GM18508 (cell line): ENCODE measurements around the gene TRPM1.

Experiments
- ATAC-seq: cut with Tn5 transposase; IDR thresholded peaks from one replicate; pipeline ENCODE4 v1.9.1; 2021; ENCODE audit warnings: moderate number of reproducible peaks; ENCODE audit not compliant: insufficient read depth, unreplicated experiment

The TRPM1 gene

GRCh38 chr15:31058236-31058962 lies 43.1 kb downstream of the TRPM1 start:
- no peak for ATAC-seq

DNA sequence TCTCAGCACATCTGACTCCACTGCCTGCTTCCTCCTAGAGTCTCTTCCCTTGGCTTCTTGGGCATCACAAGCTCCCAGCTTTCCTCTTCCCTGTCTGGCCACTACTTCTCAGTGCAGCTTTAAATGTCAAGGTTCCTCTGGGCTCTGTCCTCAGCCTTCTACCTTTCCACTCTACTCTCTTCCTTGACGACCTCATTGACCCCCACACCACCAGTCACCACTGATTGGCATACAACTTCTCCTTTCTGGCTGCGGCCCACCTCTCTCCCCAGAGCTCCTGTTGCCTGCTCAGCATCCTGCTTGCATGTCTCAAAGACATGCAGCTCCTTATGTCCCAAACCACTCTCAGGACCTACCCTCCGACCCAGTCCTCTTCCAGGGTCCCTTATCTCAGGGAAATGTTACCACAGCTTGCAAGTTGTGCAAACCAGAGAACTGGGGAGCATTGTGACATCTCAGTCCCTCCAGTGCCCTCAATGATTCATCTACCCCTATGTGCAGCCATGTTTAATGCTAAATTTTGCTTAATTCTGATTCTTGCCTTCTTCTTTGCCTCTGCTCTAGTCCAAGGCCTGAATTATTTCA lies 49.9 kb downstream of the TRPM1 start:
- no peak for ATAC-seq

- no peak for ATAC-seq
These were observed 50.6 kb downstream of the TRPM1 start for GRCh38 chr15:31050953-31051352.

DNA sequence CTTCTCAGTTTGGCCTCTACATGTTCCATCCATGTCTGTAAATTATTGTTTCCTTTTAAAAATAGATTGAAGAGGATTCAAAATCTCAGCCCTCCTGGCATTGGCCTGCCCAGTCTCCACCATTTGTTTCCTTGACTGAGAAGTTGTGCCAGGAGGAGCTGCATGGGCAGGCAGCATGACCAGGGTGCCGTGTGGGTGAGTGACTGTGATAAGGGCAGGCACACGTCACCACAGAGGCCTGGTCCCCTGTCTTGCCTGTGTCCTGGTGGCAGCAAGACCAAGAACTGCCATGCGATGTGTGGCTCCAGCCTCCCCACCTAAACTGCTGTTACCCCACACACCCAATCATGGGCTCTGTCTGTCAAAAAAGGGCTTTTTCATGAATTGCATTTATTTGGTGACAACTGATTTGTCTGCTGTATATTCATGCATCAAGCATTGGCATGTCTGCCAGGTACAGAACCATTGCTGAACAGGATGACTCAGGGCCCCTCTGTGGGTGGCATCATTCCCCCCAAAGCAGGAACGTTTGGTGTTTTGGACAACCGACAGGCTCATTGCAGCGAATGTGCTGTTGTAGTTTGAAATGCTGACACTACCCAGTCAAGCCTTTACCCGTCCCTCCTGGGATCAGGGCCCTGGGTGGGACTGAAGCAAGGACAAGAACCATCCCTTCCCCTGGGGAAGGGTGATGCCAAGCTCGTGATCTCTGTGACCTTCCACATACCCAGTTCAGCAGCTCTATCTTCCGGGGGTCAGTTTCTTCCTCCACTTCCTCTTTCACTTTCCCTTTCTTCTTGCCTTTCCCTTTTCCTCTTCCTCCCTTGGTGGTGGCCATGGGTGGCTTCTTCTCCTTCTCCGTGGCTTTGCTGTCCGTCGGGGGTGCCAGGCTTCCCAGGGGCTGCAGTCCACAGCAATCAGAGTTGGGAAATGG lies 51.6 kb downstream of the TRPM1 start:
- ATAC-seq = no peak

GRCh38 chr15:31049111-31049510 lies 52.4 kb downstream of the TRPM1 start:
- ATAC-seq = no peak

GRCh38 chr15:31047437-31047836 lies 54.1 kb downstream of the TRPM1 start:
- no peak for ATAC-seq

GRCh38 chr15:31046759-31047359 lies 54.7 kb downstream of the TRPM1 start:
- no peak for ATAC-seq

- ATAC-seq = no peak
These were observed 55.9 kb downstream of the TRPM1 start for GRCh38 chr15:31045606-31046005.

DNA sequence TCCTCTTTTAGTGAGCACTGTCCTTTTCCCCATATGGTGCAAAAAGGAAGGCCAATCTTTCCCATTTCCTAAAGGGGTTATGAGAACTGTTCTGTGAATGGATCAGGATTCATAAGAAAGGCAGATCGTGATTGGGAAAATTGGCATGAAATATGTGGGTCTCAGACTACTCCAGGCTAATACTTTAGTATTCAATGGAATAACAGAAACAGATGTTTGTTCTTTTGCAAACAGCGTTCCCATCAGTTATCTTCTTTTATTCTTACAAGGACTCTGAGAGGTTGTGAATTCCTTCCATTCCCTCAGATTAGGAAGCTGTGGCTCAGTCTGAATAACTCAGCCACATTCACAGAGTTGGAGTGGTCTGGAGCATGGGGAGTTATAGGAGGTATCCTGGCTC lies 58.8 kb downstream of the TRPM1 start:
- no peak for ATAC-seq

DNA sequence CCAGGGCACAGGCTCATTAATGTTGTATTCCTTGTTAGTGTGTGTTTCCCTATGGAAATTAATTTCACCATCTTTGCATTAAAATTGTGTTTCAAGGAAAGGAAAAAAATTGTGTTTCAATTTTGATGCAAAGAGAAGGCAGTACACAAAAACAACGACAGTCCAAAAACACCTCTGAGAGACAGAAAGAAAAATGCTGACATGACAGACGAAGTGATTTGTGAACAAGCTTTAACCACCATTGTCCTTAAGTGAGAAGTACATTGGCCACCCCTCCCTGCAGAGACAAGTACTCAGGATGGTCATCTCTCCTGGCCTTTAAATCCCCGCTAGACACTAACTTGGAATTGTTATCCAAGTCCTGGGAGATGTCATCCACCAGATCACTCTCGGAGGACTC lies 59.9 kb downstream of the TRPM1 start:
- ATAC-seq = no peak

DNA sequence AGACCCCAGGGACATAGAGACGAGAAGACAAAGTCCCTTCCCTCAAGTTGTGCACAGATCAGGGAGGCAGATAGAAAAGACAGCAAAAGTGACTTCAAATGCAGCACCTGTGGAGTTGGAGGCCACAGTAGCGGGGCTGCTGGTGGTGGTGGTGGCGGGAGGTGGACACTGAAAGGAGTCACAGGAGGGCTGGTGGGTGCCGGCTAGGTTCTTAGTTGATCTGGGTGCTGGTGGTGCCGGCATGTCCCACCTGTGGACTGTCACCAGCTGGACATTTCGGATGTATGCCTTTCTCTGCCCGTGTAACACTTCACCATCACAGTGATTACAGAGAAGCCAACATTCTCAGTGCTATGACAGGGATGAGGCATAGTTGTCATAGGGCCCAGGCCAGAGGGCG lies 60.9 kb downstream of the TRPM1 start:
- ATAC-seq = no peak

DNA sequence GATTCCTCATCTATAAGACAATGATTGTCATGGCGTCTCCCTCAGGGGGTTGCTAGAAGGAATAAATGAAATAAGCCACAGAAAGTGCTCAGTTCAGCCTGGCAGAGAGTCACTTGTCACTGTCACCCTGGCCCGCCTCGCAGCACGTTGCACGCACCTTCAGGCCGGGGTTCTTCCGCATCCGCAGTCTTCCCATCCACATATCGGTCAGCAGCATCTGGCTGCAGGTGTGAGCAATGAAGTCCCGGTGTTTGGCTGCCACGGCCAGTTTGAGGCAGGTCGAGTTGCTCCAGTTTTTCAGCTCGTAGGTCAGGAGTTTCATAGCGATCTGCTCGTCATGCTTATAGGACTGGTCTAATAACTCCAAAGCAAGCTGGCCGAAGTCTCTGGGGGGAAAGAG lies 61.6 kb downstream of the TRPM1 start:
- ATAC-seq = no peak

DNA sequence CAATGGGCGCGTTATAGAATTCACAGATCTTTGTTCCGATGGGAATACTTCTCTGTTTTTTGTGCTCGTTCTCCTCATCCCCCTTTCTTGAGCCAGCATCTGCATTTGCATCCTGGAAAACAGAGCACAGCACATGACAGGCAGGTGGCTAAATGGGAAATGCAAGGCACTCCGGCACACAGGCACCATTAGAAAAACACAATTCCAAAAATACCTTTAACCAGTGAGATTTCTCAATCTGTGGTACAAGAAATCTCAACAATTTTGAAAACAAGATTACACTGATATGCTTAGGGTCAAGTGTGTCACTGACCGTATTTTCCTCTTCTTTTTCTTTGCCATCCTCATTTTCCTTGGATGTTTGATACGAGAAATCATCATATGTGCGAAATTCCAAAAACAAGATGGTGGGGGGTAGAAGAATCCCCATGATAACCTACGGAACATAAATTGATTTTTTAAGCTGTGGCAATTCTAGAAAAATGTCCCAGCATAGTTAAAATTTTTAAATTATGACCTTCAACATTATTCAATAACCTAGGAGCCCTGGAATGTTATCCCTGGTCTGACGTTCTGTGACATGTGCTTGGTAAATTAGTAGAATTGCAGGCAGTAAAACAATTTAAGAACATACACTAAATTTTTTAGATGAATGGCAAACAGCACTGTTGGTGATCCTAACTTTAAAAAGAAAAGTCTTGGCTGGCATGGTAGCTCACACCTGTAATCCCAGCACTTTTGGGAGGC lies 63.6 kb downstream of the TRPM1 start:
- ATAC-seq = no peak

- no peak for ATAC-seq
These were observed 64.7 kb downstream of the TRPM1 start for GRCh38 chr15:31036783-31037182.

- ATAC-seq = no peak
These were observed 65.9 kb downstream of the TRPM1 start for GRCh38 chr15:31035610-31036009.

GRCh38 chr15:31034152-31034551 lies 67.4 kb downstream of the TRPM1 start:
- no peak for ATAC-seq

DNA sequence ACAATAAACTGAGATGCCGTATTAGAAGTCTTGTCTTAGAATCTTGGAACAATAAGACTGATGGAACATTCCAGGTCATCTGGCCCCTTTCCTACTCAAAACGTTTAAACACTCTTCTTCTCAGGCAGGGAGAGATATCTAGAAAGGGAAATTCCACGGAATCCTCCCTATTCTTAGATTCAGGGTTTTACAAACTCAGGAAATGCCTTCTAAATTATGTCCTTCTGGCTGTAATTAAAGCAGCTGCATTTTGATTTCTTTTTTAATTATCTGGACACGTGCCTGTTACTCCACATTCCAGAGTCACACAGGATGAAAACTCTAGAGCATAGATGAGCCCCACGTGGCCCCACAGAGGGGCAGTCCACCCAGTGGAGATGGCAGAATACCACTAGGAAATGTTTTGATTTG lies 68.6 kb downstream of the TRPM1 start:
- ATAC-seq = no peak

DNA sequence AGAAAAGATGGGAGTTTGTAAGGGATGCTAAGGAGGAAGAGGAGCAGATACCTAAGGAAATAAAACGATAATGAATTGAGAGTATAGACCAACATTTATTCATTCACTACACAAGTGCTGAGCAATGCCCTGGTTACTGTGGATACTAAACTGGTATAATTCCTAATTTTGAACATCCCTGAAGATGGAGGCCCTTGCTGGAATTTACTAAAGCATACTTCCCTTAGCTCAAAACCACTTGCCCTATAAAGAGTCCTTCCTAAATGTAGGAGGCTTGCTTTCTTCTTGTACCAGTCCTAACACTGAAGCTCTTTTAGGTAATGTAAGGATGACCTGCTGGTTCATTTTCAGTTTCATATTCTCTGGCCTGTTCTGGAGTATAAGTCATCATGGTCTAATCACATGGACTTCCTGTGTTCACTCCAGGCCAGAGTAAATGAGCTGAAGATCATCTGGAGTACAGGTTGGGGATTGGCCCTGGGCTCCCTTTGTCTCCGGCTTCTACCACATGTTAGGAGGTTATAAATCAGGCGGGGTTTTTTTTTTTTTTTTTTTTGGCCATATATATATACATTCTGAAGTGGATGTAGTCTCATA lies 70.0 kb downstream of the TRPM1 start:
- no peak for ATAC-seq

DNA sequence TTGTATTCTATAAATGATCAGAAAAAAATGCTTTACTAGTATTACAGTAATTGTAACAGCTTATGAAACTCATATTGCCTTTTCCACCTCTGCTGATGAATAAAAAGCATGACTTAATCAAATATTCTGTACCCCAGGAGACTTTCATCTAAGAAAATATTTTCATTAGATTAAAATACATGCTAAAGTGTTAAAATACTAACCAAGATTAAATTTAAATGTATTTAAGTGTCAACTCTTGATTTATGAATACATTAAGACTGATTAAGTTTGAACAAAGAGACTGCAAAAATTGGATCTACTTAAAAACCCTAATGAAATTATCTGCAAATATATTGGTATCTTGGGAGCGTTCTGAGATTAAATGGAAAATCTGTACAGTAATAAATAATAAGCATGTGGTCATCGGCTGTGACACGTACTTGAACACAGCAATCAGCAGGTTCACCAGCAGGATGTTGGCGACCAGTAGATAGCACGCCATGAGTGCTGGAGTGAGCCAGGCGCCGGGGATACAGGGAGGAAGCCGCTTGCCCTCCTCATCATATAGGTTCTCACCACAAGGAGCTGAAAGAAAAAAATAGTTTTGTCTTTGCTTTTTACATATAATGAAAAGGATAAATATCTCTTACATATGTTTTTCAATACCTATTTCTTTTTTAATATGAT lies 73.5 kb downstream of the TRPM1 start:
- no peak for ATAC-seq
